T-helper 2 cell treated with Interferon-gamma antibody and Interleukin-4, amounts not matched to agents 5 μg/mL and 100 μg/mL, for 36 hours (primary cell): ENCODE measurements around the gene WAC.

ENCODE experiments used
- DNase-seq: peaks from one replicate; pipeline ENCODE4 v3.0.0; 2021; ENCODE audit warnings: low spot score
- H3K27ac Mint-ChIP-seq: one replicate; pipeline ENCODE4 v1.8.0; 2021; ENCODE audit warnings: mild to moderate bottlenecking, mixed read lengths
- H3K27me3 Mint-ChIP-seq: one replicate; pipeline ENCODE4 v1.8.0; 2021; ENCODE audit warnings: low read depth, mixed read lengths
- H3K36me3 Mint-ChIP-seq: one replicate; pipeline ENCODE4 v1.8.0; 2021; ENCODE audit warnings: low read depth, mixed read lengths
- H3K4me1 Mint-ChIP-seq: one replicate; pipeline ENCODE4 v1.8.0; 2021; ENCODE audit warnings: low read depth, mixed read lengths
- H3K4me3 Mint-ChIP-seq: one replicate; pipeline ENCODE4 v1.8.0; 2022; ENCODE audit warnings: mild to moderate bottlenecking, moderate library complexity, mixed read lengths
- H3K9me3 Mint-ChIP-seq: one replicate; pipeline ENCODE4 v1.8.0; 2021; ENCODE audit warnings: mixed read lengths

The WAC gene

GRCh38 chr10:28663576-28664368, 130.9 kb downstream of the WAC start:
- H3K4me1 Mint-ChIP-seq: peaks cover 3% of the 10 kb centered on the region
- H3K4me3 Mint-ChIP-seq: no peak overlapping the region
- peaks cover 29% of the 10 kb centered on the region for H3K27me3 Mint-ChIP-seq
- H3K9me3 Mint-ChIP-seq: no peaks in the 10 kb centered on the region
- DNase-seq: peak; percentile 41
- no peak overlapping the region for H3K27ac Mint-ChIP-seq
- no peaks in the 10 kb centered on the region for H3K36me3 Mint-ChIP-seq

GRCh38 chr10:28664369-28664740, 131.4 kb downstream of the WAC start:
- Mint-ChIP-seq H3K9me3 (no peaks in the 10 kb centered on the region), H3K27me3 (peaks cover 35% of the 10 kb centered on the region), H3K27ac (no peak overlapping the region), H3K4me1 (peaks cover 7% of the 10 kb centered on the region), H3K4me3 (no peak overlapping the region), H3K36me3 (no peaks in the 10 kb centered on the region)
- no peak for DNase-seq

- peaks cover 52% of the 10 kb centered on the region for H3K27me3 Mint-ChIP-seq
- peaks cover 9% of the 10 kb centered on the region for H3K4me1 Mint-ChIP-seq
- H3K4me3 Mint-ChIP-seq: no peak overlapping the region
- no peak overlapping the region for H3K27ac Mint-ChIP-seq
- H3K9me3 Mint-ChIP-seq: no peaks in the 10 kb centered on the region
- no peak for DNase-seq
- no peaks in the 10 kb centered on the region for H3K36me3 Mint-ChIP-seq
Measured at GRCh38 chr10:28666751-28667467, 134.0 kb downstream of the WAC start.

GRCh38 chr10:28668363-28669226, 135.7 kb downstream of the WAC start:
- H3K27ac Mint-ChIP-seq: no peak overlapping the region
- DNase-seq: peak; percentile 47
- no peaks in the 10 kb centered on the region for H3K9me3 Mint-ChIP-seq
- no peaks in the 10 kb centered on the region for H3K36me3 Mint-ChIP-seq
- peak overlapping the region; percentile 78 for H3K4me3 Mint-ChIP-seq
- H3K4me1 Mint-ChIP-seq: peaks cover 9% of the 10 kb centered on the region
- H3K27me3 Mint-ChIP-seq: peaks cover 57% of the 10 kb centered on the region

GRCh38 chr10:28669227-28670173, 136.6 kb downstream of the WAC start:
- Mint-ChIP-seq H3K4me3 (peak overlapping the region; percentile 78), H3K9me3 (no peaks in the 10 kb centered on the region), H3K36me3 (no peaks in the 10 kb centered on the region), H3K27me3 (peaks cover 63% of the 10 kb centered on the region), H3K27ac (no peak overlapping the region), H3K4me1 (peaks cover 9% of the 10 kb centered on the region)
- no peak for DNase-seq
